ENCODE data around the gene CACNB1. TPM values are rescaled to one million over a fixed set of nuclear protein-coding genes. Genes with fewer than 3 reads are reported as not detected.
A peak's percentile ranks its signal among the peaks of the same experiment; 100 is the strongest.

The CACNB1 gene
- total and polyA plus RNA-seq, 8 donors = 2.4 to 57.2 (median 6.3) TPM

DNA sequence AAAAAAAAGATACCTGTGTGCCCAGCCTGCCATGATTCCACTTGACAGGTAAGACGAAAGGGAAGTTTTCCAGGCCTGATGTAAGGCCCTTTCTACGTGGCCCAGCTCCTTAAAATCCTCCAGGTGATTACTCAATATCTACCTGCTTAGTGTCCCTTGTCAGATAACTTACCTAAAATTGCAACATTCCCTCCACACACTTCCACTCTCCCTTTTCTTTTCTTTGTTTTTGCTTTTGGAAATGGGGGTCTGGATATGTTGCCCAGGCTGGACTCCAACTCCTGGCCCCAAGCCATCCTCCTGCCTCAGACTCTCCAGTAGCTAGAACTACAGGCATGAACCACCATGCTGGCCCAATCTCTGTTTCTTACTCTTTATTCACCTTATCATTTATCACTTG is 38.8 kb downstream of the CACNB1 start:
- no peak overlapping the region for H3K4me3 ChIP-seq
- WGBS, 5 donors = 88 to 98% (median 97%) methylated on average over 2 of the region's 2 CpGs
- intact Hi-C loops (cut with DNase I; ENCODE audit: low total_unique reads) = no loop called here

DNA sequence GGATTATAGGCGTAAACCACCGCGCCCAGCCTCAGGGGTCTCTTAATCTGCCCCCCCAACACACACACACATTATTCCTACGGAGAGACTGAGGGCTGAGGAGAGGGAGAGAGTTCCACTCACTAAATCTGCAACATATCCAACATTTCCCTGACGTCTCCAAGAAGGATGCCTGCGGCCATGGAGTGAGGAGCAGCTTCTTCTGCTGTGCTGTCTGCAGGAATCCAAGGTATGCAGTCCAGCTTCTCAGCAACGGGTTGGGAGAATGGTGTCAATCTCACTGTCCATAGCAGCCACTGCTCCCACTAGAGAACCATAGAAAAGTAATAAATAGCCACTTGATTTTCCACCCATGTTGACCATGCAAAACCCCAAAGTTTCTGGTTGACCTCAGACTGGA is 41.0 kb downstream of the CACNB1 start:
- intact Hi-C loops (cut with DNase I; ENCODE audit: low total_unique reads) = no loop called here
- DNase-seq = no peak
- 69 to 80% (median 70%) methylated on average over 7 of the region's 7 CpGs for WGBS, 5 donors
- Histone ChIP-seq H3K27me3 (peaks cover 0 to 11% (median 10%) of the 10 kb centered on the region in 3 donors), H3K4me3 (no peak overlapping the region), H3K4me1 (peaks cover 16 to 29% (median 26%) of the 10 kb centered on the region in 4 donors), H3K36me3 (no peaks in the 10 kb centered on the region), H3K9me3 (no peaks in the 10 kb centered on the region), H3K27ac (no peak overlapping the region)
- TF ChIP-seq POLR2AphosphoS5 (IDR thresholded peaks at IDR 0.05) = no peak
- TF ChIP-seq CTCF (IDR thresholded peaks at IDR 0.05) = no peak
- no peak for TF ChIP-seq POLR2A (IDR thresholded peaks at IDR 0.05)
- TF ChIP-seq EP300 (IDR thresholded peaks at IDR 0.05) = no peak

More for the DNA sequence above, 38.8 kb downstream of the CACNB1 start:
- Histone ChIP-seq H3K27me3 (no peaks in the 10 kb centered on the region), H3K4me1 (peaks cover 0 to 8% (median 5%) of the 10 kb centered on the region in 4 donors), H3K36me3 (no peaks in the 10 kb centered on the region), H3K9me3 (no peaks in the 10 kb centered on the region), H3K27ac (no peak overlapping the region)
- TF ChIP-seq POLR2A (IDR thresholded peaks at IDR 0.05) (no peak), EP300 (IDR thresholded peaks at IDR 0.05) (no peak), CTCF (IDR thresholded peaks at IDR 0.05) (no peak), POLR2AphosphoS5 (IDR thresholded peaks at IDR 0.05) (no peak)
- no peak for DNase-seq

GRCh38 chr17:39155654-39156053 is 41.8 kb downstream of the CACNB1 start:
- Histone ChIP-seq H3K27me3 (peaks cover 0 to 19% (median 18%) of the 10 kb centered on the region in 3 donors), H3K4me1 (peaks cover 21 to 38% (median 32%) of the 10 kb centered on the region in 4 donors), H3K27ac (no peak overlapping the region), H3K36me3 (no peaks in the 10 kb centered on the region), H3K4me3 (no peak overlapping the region), H3K9me3 (no peaks in the 10 kb centered on the region)
- WGBS, 5 donors = 34 to 42% (median 38%) methylated on average over 2 of the region's 2 CpGs
- no peak for DNase-seq
- intact Hi-C loops (cut with DNase I; ENCODE audit: low total_unique reads) = no loop called here
- TF ChIP-seq POLR2A (IDR thresholded peaks at IDR 0.05) (no peak), POLR2AphosphoS5 (IDR thresholded peaks at IDR 0.05) (no peak), CTCF (IDR thresholded peaks at IDR 0.05) (no peak), EP300 (IDR thresholded peaks at IDR 0.05) (no peak)

DNA sequence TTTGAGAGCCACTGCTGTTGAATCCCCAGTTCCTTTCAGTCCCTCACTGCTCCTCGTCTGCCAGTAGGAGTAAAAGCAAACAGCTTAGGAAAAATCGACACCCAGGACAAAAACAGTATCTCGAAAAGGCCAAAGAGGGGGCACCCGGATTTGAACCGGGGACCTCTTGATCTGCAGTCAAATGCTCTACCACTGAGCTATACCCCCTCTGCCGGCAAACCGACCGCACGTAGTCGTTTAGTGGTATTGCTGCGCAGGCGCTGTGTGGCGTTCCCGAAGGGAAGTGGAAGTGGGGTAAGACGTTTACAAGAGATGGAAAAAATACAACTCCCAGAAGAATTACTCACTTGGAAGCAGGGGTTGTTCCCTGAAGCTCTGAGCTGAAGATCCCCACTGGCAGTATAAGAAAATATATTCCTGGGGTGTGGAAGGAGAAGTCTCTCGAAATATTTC is 43.8 kb downstream of the CACNB1 start:
- WGBS, 5 donors = 0 to 1% (median 0%) methylated on average over 16 of the region's 16 CpGs
- peak; percentile 95 to 96 for DNase-seq
- H3K4me3 ChIP-seq = peak overlapping the region; percentile 58 to 96 (median 66)
- H3K36me3 ChIP-seq = no peaks in the 10 kb centered on the region
- peaks cover 21 to 42% (median 32%) of the 10 kb centered on the region in 4 donors for H3K4me1 ChIP-seq
- H3K27me3 ChIP-seq = peaks cover 0 to 33% (median 23%) of the 10 kb centered on the region in 3 donors
- TF ChIP-seq POLR2AphosphoS5 (IDR thresholded peaks at IDR 0.05) (peak in 2 of 3 donors; percentile 72 to 73), POLR2A (IDR thresholded peaks at IDR 0.05) (no peak)
- intact Hi-C loops (cut with DNase I; ENCODE audit: low total_unique reads) = loop anchor here (5.0 kb wide), 2 partner anchors 81 to 171 kb away; no protein-coding TSS in a partner anchor
- no peaks in the 10 kb centered on the region for H3K9me3 ChIP-seq
- H3K27ac ChIP-seq = peak overlapping the region; percentile 77 to 96 (median 90)
